Measurements from ENCODE around the gene SPI1.

Gene SPI1

DNA sequence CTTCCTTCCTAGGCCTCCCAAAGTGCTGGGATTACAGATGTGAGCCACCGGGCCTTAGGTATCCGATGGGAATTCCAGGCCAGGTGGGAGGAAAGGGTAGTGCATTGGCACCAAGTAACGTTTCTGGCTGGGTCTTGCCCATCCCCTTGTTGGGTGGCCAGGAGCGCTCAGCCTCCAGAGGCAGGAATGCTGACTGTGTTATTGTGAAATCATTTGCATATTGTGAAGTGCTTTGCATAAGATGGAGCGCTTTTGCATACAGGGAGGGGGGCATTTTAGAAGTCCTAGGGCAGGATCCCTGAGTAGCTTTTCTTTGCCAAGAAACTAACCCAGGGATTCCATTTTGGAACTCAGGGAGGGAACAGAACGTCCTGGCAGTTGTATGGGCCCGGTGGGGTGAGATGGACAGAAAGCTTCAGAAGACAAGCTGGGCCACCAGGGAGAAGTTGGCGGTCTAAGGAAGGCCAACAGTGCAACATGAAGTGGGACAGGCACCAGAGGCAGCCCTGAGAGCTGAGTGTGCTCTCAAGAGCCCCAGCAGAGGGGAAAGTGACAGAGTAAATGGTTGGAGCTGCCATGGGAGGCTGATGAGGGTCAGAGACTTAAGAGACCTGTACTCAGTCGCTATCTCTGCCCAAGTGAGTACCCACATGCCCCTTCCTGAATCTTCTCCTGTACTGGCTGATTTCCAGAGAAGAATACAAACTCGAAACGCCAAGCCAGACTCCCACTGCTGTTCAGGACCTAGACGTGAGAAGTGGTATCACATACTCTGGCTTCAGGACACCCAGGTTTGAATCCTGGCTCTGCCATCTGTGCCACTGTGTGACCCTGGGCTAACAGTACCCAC lies 28.8 kb upstream of the SPI1 start:
- DNase-seq = no peak

DNA sequence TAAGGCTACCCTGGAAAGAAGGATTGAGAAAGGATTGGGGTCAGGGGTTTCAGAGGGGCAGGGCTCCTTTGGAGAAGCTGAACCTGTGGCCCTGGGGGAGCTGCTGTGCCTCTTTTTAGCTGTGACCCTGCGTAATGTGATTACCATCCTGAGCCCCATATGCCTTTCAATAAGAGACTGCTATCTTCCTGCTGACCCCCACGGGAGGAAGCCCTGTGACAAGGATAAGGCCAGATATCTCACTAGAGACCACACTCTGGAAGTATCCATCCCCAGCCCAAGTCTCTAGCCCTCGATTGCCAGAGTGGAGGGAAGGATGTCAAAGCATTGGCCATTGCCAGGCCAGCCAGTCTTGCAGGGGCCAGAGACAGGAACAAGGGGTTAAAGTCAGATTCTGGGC lies 25.2 kb upstream of the SPI1 start:
- no peak for DNase-seq

DNA sequence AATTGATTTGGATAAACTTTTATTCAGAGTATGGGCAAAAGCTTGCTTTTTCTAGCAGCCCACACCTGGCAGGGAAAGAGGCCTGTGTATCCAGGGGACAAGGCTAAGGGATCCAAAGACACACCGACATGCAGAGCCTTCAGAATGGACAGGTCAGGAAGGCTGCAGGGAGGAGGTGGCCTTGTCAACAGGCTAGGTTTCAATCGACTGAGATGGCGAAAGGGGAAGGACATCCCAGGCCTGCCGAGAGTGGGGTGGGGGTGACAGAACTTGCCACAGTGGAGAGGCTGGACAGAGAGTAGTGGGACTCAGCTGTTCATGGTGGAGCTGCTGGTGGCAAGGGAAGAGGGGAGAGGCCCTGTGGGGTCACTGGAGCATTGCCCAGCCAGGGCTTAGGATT lies 24.8 kb upstream of the SPI1 start:
- DNase-seq = no peak

DNA sequence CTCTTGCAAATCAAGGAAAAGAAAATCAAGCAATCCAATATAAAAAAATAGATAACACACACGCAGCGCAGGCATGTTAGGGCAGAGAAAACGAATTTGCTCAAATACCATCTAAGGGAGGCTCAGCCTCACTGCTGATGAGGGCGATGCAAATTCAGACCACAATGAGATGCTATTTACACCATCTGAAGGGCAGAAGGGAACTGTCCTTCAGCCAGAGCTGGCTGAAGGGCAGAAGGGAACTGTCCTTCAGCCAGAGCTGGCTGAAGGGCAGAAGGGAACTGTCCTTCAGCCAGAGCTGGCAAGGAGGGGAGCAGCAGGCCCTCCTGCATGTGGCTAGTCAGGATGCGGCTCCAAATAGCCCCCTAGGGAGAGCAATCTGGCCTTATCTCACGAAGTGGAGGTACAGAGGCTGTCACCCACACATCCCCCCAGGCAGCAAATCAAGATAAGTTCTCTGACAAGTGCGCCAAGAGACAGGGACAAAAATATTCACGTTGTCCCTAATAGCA lies 22.5 kb upstream of the SPI1 start:
- DNase-seq = no peak

DNA sequence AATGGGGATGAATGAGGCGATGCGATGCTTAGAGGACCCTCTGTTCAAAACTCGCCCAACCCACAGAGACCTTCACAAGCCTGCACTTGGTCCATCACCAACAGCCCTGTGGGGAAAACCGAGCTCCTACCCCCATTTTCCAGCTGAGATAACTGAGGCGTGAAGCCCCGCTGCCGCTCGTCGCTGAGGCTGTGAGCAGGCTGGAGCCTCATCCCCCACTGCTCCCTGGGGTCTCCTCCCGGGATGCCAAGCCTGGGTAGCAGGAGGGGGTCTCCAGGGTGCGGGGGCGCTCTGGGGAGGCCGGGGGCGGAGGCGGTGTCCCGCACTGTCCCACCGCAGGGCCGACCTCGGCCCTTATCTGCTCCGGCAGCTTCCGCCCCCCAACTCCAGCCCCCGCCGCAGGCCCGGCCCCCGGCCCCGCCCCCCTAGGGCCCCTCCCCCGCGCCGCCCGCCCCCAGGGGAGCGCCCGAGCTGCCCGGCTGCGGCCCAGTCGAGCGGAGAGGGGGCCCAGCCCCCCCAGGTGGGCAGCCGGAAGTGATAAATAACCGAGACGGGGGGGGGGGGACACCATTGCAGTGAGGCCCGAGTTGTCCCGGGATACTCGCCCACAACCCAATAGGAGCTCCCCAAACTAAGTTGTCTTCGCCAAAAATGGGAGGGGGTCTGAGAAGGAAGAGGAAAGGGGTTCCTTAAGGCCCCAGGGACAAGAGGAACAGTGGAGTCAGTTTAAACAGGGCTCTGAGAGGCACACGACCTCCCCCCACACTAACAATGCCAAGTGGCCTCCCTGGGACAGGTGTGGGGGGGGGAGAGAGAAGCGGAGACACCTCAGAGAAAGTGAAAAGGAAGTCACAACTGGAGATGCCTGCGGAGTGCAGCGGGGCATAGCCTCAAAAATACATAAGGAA lies 21.8 kb upstream of the SPI1 start:
- no peak for DNase-seq

DNA sequence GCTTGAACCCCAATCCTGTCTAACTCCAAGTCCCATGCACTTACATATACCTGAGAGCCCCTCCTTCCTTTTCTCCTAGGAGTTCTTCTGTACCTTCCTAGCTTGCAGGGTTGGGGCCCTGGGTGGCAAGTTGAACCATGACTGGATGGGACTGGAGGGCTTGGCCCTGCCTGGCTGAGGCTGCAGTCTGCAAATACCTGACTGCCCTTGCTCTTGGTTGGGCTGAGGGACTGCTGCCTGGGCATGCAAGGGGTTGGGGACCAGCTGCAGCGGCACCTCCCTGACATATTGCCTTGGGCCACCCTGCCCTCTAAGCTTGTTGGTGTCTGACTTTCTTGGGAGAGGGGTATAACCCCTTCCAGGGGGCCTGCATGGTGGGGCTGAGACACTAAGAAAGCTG lies 20.2 kb upstream of the SPI1 start:
- no peak for DNase-seq

DNA sequence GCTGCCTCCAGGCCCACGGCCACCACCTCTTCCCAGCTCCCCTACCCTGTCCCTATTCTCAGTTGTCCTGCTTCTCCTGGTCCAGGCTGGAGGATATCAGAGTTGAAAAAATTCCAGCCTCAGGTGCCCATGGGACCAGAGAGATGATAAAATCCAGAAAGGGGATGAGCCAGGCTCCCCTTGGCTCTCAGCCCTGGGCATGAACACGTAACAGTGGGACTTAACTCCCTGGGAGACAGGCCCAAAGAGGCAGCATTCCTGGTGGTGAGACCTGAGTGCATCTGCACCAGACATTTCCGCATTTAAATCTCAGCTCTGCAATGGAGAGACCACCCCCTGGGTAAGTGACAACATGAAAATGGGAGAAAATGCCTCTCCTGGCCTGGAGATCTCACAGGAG lies 19.7 kb upstream of the SPI1 start:
- DNase-seq = no peak

DNA sequence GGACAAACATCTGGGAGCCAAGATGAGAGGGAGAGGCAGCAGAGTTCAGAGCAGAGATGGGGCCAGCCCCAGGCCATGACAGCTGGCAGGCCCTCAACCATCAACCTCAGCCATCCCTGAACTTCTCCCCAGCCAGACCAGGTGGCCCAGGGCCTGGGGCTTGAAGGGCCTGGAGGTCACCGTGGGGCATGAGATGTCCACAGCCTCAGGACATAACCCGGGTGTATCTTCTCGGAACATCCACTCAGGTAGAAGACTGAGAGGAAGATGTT lies 17.6 kb upstream of the SPI1 start:
- DNase-seq = no peak

DNA sequence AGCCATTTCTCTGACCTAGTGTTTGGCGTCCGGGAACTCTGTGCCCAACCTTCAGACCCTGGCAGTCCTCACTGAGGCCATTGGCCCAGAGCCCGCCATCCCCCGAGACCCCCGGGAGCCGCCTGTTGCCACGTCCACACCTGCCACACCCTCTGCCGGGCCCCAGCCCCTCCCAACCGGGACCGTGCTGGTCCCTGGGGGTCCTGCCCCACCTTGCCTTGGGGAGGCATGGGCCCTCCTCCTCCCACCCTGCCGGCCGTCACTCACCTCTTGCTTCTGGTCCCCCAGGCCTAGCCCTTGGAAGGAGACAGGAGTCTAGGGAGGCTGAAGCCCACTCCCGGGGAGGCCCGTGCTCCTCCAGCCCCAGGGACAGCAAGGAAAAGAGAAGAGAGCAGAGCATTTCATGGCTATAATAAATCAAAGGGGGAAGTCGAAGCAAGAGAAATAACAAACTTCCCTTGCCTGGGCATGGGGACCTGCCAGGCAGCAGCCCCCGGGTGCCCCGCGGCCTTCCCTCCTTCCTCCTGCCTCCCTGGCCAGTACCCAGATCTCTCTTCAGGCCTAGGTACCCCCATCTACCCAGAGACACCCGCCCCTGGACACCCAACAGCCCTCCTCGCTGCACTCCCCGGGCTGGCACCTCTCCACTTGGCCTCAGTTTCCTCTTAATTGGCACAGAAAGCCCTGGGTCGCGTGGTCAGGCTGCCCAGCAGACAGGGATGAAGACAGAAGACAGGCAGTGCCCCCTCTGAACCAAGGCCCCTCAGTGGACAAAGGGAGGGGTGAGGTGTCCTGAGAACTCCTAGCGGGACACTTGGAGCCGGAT lies 17.1 kb upstream of the SPI1 start:
- DNase-seq = no peak

DNA sequence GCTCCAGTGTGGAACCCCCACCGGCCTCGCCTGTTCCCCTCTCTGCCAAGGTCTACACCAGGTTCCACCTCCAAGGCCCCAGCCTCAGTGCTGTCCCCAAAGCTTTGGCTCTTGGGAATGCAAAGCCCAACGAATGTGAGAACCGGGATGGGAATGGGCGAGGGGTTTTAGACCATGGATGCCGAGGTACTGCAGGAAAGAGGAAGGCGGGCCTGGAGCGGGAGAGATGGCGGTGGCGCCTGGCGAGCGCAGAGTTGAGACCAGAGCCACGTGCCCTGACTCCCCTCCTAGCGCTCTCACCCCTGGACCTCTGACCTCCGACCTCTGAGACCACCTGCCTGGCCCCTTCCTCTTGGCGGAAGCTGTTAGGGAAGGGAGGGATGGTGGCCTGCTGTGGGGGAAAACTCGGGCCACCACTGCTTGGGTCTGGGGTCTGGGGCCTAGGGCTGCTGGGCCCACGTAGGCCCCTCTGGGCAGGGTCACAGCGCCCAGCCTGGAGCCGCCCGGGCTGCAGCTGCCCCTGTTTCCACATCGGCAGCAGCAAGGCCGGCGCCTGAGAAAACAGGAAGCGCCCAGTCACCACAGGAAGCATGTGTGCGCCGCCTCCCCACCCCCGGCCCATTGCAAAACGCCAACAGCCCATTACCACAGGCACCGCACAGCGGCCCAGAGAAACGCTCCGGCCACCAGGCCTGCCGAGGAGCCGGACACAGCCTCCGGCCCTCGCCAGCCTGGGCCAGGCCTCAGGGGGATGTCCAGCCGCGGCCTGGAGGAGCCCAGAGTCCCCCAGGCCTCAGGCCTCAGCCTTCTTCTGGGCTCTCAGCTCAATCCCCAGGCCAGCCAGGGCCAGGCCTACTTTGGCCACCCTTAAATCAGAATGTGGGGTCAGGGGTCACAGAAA lies 16.2 kb upstream of the SPI1 start:
- no peak for DNase-seq

DNA sequence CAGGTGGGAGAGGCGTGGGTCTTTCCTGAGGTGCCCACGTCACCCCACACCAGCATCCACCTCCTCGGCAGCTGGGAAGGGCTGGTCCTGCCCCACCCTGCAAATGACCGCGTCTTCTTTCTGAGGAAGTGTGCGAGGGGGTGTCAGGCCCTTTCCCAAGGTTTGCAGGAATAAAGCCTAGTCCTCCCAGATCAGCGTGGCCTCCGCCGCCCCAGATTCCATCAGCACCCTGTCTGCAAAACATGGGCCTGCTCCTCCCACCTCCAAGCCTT lies 15.6 kb upstream of the SPI1 start:
- DNase-seq = no peak

DNA sequence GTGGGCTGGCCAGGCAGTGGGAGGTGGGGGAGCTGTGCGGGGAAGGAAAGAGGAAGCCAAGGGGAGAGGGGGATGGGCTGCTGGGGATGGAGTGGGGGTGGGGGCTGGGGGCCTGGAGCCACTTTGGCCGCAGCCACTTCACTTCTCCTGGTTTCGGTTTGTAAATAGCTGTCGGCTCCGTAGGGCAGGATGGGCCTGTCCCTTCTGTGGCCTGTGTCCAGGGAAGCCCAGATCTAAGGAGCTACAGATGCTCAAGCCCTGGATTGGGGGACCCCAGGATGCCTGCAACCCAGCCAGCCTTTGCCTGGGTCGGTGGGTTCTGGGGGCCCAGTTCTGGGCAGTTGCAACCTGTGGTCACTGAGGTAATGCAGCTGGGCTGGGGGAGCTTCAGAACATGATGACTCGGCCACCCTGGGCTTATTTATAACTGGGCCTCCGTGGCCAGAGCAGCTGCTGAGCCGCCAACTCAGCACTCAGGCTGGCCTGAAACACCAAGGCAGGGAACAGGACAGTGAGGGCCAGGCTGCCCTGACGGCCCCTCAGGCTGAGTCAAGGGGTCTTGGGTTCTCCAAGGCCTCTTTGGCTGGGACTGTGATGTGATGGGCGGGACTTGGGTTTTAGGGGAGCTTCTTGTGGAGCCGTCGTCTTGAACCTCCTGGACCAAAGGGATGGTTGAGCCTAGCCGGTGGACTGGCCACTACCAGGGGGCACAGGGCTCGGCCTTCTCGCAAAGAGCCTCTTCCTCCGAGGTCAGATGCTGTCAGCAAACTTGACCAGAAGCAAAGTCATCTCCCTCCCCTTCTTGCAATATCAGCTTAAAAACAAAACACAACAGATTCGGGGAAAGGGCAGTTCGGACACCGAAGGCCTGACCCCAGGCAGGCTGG lies 15.1 kb upstream of the SPI1 start:
- peak; percentile 26 for DNase-seq

DNA sequence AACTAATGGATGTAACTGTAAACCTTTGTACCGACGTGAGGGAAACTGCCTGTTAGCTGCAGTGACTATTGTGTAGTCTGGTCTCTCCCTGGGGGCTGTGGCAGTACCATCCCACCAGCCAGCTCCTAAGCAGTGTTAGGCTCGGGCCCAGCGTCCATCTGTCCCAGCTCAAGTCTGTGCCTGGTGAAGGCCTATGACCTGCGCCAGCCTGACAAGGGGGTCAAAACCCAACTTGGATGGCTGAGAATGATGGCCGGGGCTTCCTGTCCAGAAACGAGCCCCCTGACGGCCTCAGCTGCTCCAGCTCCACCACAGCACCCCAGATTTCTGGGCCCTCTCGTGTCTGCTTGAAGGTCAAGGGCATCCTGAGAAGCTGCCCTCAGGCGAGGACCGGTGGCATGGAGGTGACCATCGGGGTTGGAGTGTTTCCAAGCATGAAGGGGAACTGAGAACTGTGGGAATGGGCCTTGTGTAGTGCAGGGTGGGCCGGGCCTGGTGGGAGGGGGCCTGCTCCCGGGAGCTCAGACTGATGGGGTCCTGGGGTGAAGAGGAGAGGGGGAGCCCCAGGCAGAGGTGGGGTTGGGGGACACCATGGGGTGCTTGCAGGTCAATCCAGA lies 14.3 kb upstream of the SPI1 start:
- no peak for DNase-seq

DNA sequence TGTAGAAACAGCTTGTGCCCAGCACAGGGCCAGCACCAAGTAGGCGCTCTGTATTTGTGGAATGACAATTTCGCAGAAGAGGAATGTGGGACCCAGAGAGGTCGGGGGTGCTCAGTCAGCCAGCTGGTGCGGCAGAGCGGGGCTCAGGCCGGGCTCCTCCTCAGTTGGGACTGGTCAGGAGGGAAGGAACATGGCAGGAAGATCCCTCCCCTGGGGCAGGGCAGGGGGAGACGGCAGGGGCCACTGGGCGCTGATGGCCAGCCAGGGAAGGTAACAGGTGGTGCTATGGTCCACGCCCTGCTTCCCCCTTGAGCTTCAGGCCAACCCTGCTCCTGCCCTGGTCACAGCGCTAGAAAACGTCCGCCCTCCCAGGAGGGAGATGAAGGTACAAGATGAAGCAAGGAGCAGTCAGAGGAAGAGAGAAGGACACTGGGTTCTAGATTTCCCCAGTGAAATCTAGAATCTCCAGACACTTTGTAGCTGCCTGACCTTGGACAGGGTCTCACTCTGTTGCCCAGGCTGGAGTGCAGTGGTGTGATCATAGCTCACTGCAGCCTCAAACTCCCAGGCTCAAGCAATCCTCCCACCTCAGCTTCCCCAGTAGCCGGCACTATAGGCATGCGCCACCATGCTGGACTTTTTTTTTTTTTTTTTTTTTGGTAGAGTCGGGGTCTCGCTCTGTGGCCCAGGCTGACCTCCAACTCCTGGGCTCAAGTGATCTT lies 13.5 kb upstream of the SPI1 start:
- no peak for DNase-seq

DNA sequence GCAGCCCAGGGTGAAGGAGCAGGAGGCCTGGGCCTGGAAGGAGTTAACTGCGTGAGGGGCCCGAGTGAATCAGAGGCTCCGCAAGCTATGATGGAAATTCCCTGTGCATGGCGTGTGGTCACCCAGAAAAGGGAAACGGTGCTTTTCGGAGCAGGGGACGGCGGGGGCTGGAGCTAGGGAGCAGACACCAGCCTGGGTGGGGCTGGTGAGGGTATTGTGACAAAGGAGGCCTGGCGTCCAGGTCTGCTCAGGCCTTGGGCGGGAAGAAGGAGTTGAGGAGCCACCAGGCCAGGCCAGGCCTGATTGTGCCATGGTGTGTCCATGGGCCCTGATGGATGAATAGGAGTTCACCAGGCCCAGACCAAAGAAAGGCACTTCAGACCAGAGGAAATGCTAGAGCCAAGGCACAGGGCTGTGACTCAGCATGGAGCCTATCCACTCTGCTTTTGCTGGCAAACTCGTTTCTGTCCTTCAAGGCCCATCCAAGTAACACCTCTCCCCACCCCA lies 12.8 kb upstream of the SPI1 start:
- DNase-seq = no peak

DNA sequence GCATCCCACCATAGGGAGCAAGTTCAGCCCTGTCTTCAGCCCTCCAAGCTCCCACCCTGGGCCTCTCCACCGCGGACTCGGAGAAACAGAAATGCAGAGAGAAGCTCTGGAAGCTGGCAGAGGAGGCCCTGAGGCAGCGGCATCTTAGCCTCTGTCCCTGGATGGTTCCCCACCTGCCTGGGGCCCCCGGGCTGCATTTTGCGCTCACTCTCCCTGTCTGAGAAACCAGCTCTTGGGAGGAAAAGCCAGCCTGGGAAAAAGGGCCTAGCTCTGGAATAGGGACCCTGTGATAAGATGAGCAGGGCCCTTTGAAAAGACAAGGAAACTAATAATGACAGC lies 12.0 kb upstream of the SPI1 start:
- DNase-seq = no peak

DNA sequence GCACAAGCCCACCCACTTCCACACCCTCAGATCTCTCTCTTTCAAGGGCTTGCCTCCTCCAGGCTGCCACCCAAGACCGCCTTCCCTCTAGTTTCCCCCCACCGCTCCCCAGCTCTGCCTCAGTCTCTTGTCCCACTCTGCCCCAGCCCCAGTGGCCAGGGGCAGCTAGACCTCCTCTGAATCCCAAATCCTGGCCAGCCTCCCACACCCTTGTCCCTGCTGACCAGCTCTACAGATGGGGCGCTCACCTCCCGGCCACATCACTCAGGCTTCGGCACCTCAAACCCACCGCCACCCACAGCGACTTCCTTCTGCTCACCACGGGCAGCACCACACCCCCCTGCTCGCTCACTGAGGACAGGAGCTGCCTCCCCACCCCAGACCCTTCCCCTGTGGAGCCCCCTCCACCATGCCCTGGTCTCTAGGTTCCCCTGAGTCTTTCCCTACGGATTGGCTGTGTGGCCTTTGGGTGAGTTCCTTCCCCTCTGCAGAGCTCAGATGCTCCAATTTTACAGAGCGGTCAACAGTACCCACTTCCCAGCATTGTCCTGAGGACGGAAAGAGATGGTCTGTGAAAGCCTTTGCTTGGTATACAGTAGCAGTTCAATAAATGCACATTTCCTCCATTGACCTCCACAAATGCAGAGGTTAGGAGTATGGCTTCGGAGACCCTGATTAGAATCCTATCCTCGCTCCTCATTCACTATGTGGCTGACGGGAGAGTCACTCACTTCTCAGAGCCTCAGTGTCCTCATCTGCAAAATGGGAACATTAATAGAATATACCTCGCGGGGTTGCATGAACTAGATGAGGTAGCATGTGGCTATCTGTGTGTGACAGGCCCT lies 11.5 kb upstream of the SPI1 start:
- no peak for DNase-seq

DNA sequence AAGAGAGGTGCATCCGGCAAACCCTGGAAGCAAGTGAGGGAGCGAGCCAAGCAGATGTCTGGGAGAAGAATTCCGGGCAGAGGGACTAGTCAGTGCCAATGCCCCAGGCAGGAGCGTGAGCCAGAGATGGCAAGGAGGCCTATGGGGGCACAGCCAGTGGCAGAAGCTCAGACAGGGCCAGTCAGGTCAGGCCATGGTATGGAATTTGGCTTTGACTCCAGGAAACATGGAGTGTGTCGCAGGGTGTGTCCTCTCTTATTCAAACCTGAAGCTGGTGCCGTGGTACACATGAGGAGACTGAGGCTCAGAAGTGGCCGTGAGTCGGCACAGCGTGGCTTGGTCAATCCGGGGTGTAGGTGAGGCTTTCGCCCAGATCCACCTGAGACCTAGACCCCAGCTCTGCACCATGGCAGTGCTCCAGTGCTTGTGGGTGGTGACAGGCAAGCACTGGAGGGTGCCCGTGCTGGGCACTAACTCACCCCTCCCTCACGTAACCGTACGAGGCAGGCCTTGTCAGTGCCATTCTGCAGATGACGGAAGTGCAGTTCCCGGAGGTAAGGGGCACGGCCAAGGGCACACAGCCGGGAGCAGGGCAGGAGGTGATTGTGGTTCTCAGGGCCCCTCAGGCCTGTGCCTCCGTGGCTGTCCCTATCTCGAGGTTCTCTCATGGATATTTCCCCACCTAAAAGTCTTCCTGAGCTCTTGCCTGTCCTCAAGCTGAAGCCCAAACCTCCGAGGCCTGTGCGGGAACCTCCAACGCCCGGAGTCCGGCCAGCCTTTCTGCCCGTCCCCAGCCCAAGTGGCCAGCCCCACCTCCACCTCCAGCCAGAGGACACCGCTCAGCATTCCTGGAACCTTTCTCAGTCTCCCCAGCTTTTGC lies 10.6 kb upstream of the SPI1 start:
- no peak for DNase-seq
